Esophagus squamous epithelium (tissue), 5 donors: ENCODE data around the gene POGLUT2. TPM values are rescaled to one million over a fixed set of nuclear protein-coding genes. Genes with fewer than 3 reads are reported as not detected.

Experiments used
- DNase-seq: peaks from one replicate; lab custom pipeline; 2025; lab: John Stamatoyannopoulos, UW
- H3K27ac ChIP-seq, 4 donors: fragments of 200-600 bp; sonication (generic); one replicate each; pipeline ENCODE4 v1.5.1; 2016 to 2019; ENCODE audit warnings: mild to moderate bottlenecking in 1 of 4
- H3K27me3 ChIP-seq, 4 donors: fragments of 200-600 bp; sonication (generic); 1 replicate in 3 of 4; 2 replicates in 1 of 4; pipeline versions ENCODE4 v1.5.1 to v1.6.0; 2017 to 2021; ENCODE audit warnings: antibody characterized with exemption in 1 of 4
- H3K36me3 ChIP-seq, 3 donors: fragments of 200-600 bp; sonication (generic); one replicate each; pipeline ENCODE4 v1.5.1; 2016 to 2019
- H3K4me1 ChIP-seq, 3 donors: fragments of 200-600 bp; sonication (generic); one replicate each; pipeline ENCODE4 v1.5.1; 2017 to 2019
- H3K4me3 ChIP-seq, 4 donors: fragments of 200-600 bp; sonication (generic); 1 replicate in 3 of 4; 2 replicates in 1 of 4; pipeline ENCODE4 v1.5.1; 2016 to 2019; ENCODE audit warnings: mild to moderate bottlenecking in 2 of 4, moderate library complexity in 1 of 4
- H3K9me3 ChIP-seq, 3 donors: fragments of 200-600 bp; sonication (generic); one replicate each; pipeline ENCODE4 v1.5.1; 2016 to 2019
- CTCF ChIP-seq, 6 experiments: fragments of 450-650 bp in 4 of 6; fragments of 200-600 bp in 2 of 6; sonication (generic) in 2 of 6; IDR thresholded peaks; one replicate each; pipeline ENCODE4 v1.5.1; 2016 to 2019; ENCODE audit warnings: antibody characterized with exemption in 6 of 6, mild to moderate bottlenecking in 4 of 6, moderate library complexity in 4 of 6
- POLR2A ChIP-seq, 4 donors: fragments of 450-650 bp; IDR thresholded peaks; one replicate each; pipeline ENCODE4 v1.6.1; 2017; ENCODE audit warnings: antibody characterized with exemption in 4 of 4, mild to moderate bottlenecking in 4 of 4, moderate library complexity in 3 of 4
- WGBS, 2 donors: methylation state at CpG; one replicate each; pipeline ENCODE4 v1.1.5; 2018; 5-methylcytosine and 5-hydroxymethylcytosine counted together
- intact Hi-C: fragments of 100-400 bp; cut with DNase I; formaldehyde crosslinking; loops from one replicate; pipeline ENCODE4 v1.15.0; 2022
- total RNA-seq, 4 donors: library from RNA; depleted of rRNA; stranded (reverse); fragments of >200 nt; gene quantifications; one replicate each; pipeline ENCODE4 v1.1.0, GENCODE V29; 2016
- donor health status: DM: yes; HTN: yes; CAD: no.

POGLUT2 gene
- total RNA-seq, 4 donors from 2014 or later, result 0.50 to 3.2 (median 1.8) TPM

- DNase-seq, result peak; percentile 20
- peak within 1 kb of the TSS; percentile 72 to 95 (median 84) for H3K4me3 ChIP-seq
- H3K27ac ChIP-seq, result peak within 1 kb of the TSS; percentile 86 to 93 (median 87)
- peaks cover 8 to 25% (median 10%) of the 10 kb centered on the region in 3 donors for H3K4me1 ChIP-seq
- TF ChIP-seq POLR2A (IDR thresholded peaks at IDR 0.05), result peak in 3 of 4 donors; percentile 51 to 93 (median 81)
- TF ChIP-seq CTCF (IDR thresholded peaks at IDR 0.05), result peak in 1 of 6 experiments; percentile 46
- H3K9me3 ChIP-seq, result no peaks in the 10 kb centered on the region
- intact Hi-C loops, result no loop called here
- no peaks in the 10 kb centered on the region for H3K27me3 ChIP-seq
- no peaks in the 10 kb centered on the region for H3K36me3 ChIP-seq
- 40% methylated on average over 3 of the region's 85 CpGs; no CpG with 5 or more reads in 1 of the 2 donors for WGBS, 2 donors
These were observed 25.1 kb downstream of the POGLUT2 start, which contains the start of gene TEX30 for GRCh38 chr13:102773441-102774213. Gene TEX30 (minus strand): TSS chr13:102773786. CDS start chr13:102770026, 3,760 bp downstream.

DNA sequence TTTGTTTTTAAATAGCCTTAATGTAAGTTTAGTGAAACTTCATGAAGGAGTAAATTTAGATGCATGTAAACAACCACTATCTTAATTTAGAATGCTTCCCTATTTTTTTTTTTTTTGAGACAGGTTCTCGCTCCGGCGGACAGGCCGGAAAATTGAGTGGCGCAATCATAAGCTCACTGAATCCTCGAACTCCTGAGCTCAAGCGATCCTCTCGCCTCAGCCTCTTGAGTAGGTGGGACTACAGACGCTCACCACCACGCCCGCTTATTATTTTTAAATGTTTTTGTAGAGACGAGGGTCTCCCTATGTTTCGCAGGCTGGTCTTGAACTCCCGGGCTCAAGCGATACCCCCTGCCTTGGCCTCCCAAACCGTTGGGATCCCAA, 26.7 kb downstream of the POGLUT2 start:
- intact Hi-C loops, result no loop called here
- no peak overlapping the region for H3K4me3 ChIP-seq

DNA sequence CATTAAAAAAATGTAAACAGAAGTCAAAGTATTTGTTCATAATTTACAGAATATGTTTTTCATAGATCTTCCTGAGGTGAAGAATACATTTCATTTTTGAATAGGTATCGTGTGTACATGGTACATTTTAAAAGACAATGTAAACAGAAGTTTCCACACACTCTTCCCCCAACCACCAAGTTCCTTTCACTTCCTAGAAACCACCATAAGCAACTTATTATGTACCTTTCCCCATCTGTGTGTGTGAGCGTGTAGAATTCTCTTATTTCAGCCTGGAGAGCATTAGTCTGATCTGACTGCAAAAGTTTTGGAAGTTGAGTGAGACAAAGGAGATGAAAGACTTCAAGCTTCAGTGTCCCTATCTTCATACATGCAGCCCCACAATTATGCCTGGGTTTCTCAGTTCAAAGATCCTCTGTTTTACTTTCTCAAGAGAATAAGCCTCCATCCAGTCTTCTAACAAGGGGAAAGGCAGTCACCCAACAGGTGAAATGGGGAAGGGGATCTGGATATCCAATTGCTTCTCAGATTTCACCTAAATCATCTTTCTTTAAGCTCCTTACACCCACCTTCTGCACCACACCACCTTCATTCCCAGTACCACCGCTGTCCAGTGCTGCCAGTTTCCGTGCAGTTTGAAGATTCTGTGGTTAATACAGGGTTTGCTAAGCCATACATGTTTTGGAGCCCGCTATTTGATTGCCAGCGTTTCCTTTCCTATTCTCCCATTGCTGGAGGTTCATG, 27.3 kb downstream of the POGLUT2 start:
- H3K27me3 ChIP-seq, result no peaks in the 10 kb centered on the region
- no peak overlapping the region for H3K27ac ChIP-seq
- H3K9me3 ChIP-seq, result no peaks in the 10 kb centered on the region
- peaks cover 0 to 15% (median 0%) of the 10 kb centered on the region in 3 donors for H3K36me3 ChIP-seq
- no peak for DNase-seq
- H3K4me3 ChIP-seq, result no peak overlapping the region
- peaks cover 8 to 25% (median 10%) of the 10 kb centered on the region in 3 donors for H3K4me1 ChIP-seq
- intact Hi-C loops, result no loop called here
- TF ChIP-seq POLR2A (IDR thresholded peaks at IDR 0.05), result no peak
- TF ChIP-seq CTCF (IDR thresholded peaks at IDR 0.05), result no peak
- WGBS, 2 donors, result 82 to 88% methylated on average over 6 of the region's 6 CpGs

More for the DNA sequence above, 26.7 kb downstream of the POGLUT2 start:
- WGBS, 2 donors, result 89 to 90% methylated on average over 16 of the region's 16 CpGs
- H3K27me3 ChIP-seq, result no peaks in the 10 kb centered on the region
- TF ChIP-seq CTCF (IDR thresholded peaks at IDR 0.05), result no peak
- no peak for TF ChIP-seq POLR2A (IDR thresholded peaks at IDR 0.05)
- peaks cover 0 to 9% (median 0%) of the 10 kb centered on the region in 3 donors for H3K36me3 ChIP-seq
- no peak overlapping the region for H3K27ac ChIP-seq
- H3K4me1 ChIP-seq, result peaks cover 8 to 25% (median 10%) of the 10 kb centered on the region in 3 donors
- no peak for DNase-seq
- no peaks in the 10 kb centered on the region for H3K9me3 ChIP-seq

- Histone ChIP-seq H3K9me3 (no peaks in the 10 kb centered on the region), H3K4me3 (no peak overlapping the region), H3K36me3 (peaks cover 0 to 25% (median 0%) of the 10 kb centered on the region in 3 donors), H3K27ac (no peak overlapping the region), H3K4me1 (peaks cover 8 to 25% (median 10%) of the 10 kb centered on the region in 3 donors), H3K27me3 (no peaks in the 10 kb centered on the region)
- TF ChIP-seq CTCF (IDR thresholded peaks at IDR 0.05) (no peak), POLR2A (IDR thresholded peaks at IDR 0.05) (no peak)
- 78 to 80% methylated on average over 2 of the region's 2 CpGs for WGBS, 2 donors
- DNase-seq, result no peak
- intact Hi-C loops, result no loop called here
These were observed 28.3 kb downstream of the POGLUT2 start for GRCh38 chr13:102770435-102770834.
